Measurements from ENCODE around the gene RAP1GAP2. TPM values are rescaled to one million over a fixed set of nuclear protein-coding genes. Genes with fewer than 3 reads are reported as not detected.

The RAP1GAP2 gene
- total RNA-seq, 3 donors from 2014 or later, result 26.6 to 45.3 (median 43.3) TPM

DNA sequence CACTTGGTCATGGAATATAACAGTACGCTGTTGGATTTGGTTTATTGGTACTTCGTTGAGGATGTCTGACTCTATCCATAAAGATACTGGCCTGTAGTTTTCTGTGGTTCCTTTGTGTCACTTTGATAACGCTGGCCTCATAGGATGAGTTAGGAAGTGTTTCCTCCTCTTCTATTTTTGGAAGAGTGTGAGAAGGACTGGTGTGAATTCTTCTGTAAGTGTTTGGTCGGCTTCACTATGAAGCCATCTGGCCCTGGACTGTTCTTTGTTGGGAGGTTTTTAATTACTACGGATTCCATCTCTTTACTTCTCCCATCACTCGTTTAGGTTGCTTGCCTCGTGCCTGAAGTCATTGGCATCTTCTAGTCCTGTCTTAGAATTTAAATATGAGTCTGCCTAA, 149.9 kb downstream of the RAP1GAP2 start:
- DNase-seq (no peak), ATAC-seq (no peak)
- Histone ChIP-seq H3K4me3 (no peak overlapping the region), H3K36me3 (ENCODE audit: low read depth) (no peaks in the 10 kb centered on the region), H3K9me3 (no peaks in the 10 kb centered on the region), H3K4me1 (ENCODE audit: low read depth) (peaks cover 3% of the 10 kb centered on the region)
- TF ChIP-seq, protein P1, sequence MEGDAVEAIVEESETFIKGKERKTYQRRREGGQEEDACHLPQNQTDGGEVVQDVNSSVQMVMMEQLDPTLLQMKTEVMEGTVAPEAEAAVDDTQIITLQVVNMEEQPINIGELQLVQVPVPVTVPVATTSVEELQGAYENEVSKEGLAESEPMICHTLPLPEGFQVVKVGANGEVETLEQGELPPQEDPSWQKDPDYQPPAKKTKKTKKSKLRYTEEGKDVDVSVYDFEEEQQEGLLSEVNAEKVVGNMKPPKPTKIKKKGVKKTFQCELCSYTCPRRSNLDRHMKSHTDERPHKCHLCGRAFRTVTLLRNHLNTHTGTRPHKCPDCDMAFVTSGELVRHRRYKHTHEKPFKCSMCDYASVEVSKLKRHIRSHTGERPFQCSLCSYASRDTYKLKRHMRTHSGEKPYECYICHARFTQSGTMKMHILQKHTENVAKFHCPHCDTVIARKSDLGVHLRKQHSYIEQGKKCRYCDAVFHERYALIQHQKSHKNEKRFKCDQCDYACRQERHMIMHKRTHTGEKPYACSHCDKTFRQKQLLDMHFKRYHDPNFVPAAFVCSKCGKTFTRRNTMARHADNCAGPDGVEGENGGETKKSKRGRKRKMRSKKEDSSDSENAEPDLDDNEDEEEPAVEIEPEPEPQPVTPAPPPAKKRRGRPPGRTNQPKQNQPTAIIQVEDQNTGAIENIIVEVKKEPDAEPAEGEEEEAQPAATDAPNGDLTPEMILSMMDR (IDR thresholded peaks at IDR 0.05), result no peak
- intact Hi-C loops (cut with DNase I, micrococcal nuclease), result no loop called here

DNA sequence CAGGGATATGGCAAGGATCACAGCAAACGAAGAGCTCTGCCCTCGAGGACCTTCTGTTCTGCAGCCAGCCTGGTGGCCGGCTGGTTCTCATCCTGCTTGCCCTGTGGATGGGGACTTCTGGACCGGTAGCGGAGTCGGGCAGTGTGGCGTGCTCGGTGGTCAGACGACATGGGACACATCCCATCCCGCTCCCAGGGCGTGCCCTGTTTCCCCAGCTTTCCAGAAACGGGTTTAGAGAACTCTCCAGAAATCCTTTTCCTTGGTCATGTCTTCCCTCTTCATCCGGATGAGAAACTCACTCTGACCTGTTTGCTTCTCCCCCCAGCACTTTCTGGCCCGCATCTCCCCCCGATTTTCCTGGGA, 151.3 kb downstream of the RAP1GAP2 start:
- Histone ChIP-seq H3K9me3 (no peaks in the 10 kb centered on the region), H3K4me3 (no peak overlapping the region), H3K36me3 (ENCODE audit: low read depth) (no peaks in the 10 kb centered on the region), H3K4me1 (ENCODE audit: low read depth) (peaks cover 3% of the 10 kb centered on the region)
- DNase-seq, result peak in 1 of 3 donors; percentile 25
- ATAC-seq, result no peak
- intact Hi-C loops (cut with DNase I, micrococcal nuclease), result no loop called here
- TF ChIP-seq, protein P1 (IDR thresholded peaks at IDR 0.05), result no peak

DNA sequence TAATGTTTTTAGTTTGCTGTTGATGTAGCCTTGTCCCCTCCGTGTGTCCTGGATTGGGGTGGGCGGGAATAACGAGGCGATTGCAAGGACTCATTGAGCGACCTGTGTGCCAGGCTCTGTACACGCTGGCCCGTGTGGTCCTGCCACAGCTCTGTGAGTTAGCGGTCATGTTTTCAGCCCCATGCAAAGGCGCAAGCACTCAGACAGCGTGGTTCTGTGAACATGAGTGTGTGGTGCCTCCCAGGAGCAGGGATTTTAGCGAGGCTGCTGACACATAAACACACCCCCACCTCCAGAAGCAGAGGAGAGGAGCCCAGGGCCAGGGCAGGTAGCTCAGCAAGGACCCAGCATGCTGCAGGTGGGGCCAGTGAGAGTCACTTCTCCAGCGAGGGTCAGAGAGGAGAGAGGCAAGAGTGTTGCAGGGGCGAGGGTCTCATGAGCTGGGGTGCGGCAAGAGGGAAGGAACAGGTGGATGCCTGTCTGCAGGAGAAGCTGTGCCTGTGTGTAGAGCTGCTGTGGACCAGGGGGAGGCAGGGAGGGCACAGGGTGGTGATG, 151.8 kb downstream of the RAP1GAP2 start:
- Histone ChIP-seq H3K4me1 (ENCODE audit: low read depth) (peaks cover 3% of the 10 kb centered on the region), H3K4me3 (no peak overlapping the region), H3K9me3 (no peaks in the 10 kb centered on the region), H3K36me3 (ENCODE audit: low read depth) (no peaks in the 10 kb centered on the region)
- intact Hi-C loops (cut with DNase I, micrococcal nuclease), result no loop called here
- no peak for ATAC-seq
- TF ChIP-seq, protein P1 (IDR thresholded peaks at IDR 0.05), result no peak
- DNase-seq, result peak in 1 of 3 donors; percentile 41

DNA sequence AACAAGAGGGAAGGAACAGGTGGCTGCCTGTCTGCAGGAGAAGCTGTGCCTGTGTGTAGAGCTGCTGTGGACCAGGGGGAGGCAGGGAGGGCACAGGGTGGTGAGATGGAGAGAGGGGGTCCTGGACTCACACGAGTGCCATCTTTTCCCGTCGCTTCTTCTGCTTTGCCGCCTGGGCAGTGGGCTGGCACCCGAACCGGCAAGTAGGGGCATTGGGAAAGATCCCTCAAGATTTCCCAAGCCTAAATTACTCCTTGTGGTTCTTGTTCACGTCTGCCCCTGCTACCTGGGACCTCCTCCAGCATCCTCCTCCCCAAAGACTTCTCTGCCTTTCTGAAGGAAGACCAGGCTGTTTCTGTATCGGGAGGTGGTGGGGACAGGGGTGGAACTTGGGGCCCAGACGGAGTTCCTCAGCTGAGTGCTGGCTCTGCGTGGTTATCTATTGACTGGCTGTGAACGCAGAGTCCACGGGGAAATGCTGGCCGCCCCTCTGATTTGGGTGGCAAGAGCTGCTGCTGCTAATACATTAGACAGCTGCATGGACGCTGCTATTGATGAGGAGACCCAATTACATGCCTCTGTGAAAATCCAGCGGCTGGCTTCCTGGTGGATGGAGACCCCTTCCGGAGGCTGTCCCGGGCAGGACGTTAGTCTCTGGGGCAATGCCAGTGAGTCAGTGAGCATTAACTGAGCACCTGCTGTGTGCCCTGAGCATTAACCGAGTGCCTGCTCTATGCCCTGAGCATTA, 152.7 kb downstream of the RAP1GAP2 start:
- H3K36me3 ChIP-seq (ENCODE audit: low read depth), result no peaks in the 10 kb centered on the region
- intact Hi-C loops (cut with DNase I, micrococcal nuclease), result no loop called here
- TF ChIP-seq, protein P1 (IDR thresholded peaks at IDR 0.05), result no peak

DNA sequence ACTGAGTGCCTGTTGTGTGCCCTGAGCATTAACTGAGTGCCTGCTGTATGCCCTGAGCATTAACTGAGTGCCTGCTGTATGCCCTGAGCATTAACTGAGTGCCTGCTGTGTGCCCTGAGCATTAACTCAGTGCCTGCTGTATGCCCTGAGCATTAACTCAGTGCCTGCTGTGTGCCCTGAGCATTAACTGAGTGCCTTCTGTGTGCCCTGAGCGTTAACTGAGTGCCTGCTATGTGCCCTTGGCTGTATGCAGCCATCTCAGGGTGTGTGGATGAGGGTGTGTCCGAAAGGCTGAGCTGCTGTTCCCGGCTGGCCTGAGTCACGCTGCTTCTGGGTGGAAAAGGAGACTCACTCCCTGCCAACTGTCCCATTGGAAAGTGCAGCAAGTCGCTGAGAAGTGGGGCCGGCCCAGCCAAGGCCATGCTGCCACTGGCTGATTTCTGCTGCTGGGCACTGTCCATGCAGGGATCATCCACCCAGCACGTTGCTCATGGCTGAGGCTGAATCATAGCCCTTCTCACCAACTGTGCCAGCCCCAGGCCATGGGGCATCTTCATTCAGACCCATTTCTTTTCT, 153.3 kb downstream of the RAP1GAP2 start:
- ATAC-seq (peak; percentile 98), DNase-seq (peak; percentile 56 to 78 (median 69))
- no peak overlapping the region for H3K4me3 ChIP-seq
- no peaks in the 10 kb centered on the region for H3K9me3 ChIP-seq
- intact Hi-C loops (cut with DNase I, micrococcal nuclease), result no loop called here
- peaks cover 3% of the 10 kb centered on the region for H3K4me1 ChIP-seq (ENCODE audit: low read depth)
- H3K36me3 ChIP-seq (ENCODE audit: low read depth), result no peaks in the 10 kb centered on the region
- TF ChIP-seq, protein P1 (IDR thresholded peaks at IDR 0.05), result no peak

More for the DNA sequence above, 152.7 kb downstream of the RAP1GAP2 start:
- DNase-seq (peak in 1 of 3 donors; percentile 21), ATAC-seq (no peak)
- no peaks in the 10 kb centered on the region for H3K9me3 ChIP-seq
- peaks cover 3% of the 10 kb centered on the region for H3K4me1 ChIP-seq (ENCODE audit: low read depth)
- no peak overlapping the region for H3K4me3 ChIP-seq

Data from mucosa of descending colon (tissue), 3 donors.